ENCODE results near the gene ARHGDIA.

The ARHGDIA gene

DNA sequence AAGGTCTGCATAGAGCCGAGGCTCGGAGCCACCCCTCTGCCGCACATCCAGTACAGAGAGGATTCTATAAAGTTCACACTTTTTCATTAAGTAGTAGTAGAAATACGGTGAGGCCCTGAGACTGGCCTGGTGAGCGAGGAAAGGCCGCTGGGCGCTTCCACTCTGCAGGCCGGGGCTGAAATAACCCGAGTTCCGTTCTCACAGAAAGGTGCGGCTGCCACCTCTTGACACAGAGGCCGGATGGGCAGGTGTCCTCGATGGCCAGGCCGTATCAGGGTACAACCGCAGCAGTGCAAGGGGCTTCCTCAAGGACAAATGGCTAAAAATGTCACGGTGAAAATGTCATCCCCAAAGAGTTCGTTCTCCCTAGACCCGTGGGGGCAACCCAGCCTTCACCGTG is 40.8 kb upstream of the ARHGDIA start:
- TF ChIP-seq, protein P1, sequence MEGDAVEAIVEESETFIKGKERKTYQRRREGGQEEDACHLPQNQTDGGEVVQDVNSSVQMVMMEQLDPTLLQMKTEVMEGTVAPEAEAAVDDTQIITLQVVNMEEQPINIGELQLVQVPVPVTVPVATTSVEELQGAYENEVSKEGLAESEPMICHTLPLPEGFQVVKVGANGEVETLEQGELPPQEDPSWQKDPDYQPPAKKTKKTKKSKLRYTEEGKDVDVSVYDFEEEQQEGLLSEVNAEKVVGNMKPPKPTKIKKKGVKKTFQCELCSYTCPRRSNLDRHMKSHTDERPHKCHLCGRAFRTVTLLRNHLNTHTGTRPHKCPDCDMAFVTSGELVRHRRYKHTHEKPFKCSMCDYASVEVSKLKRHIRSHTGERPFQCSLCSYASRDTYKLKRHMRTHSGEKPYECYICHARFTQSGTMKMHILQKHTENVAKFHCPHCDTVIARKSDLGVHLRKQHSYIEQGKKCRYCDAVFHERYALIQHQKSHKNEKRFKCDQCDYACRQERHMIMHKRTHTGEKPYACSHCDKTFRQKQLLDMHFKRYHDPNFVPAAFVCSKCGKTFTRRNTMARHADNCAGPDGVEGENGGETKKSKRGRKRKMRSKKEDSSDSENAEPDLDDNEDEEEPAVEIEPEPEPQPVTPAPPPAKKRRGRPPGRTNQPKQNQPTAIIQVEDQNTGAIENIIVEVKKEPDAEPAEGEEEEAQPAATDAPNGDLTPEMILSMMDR (IDR thresholded peaks at IDR 0.05): no peak
- no peaks in the 10 kb centered on the region for H3K27me3 ChIP-seq (ENCODE audit: control insufficient read depth, insufficient read depth, low read length)
- peak overlapping the region; percentile 32 for H3K4me2 ChIP-seq (ENCODE audit: low read length)
- H3K9me3 ChIP-seq (ENCODE audit: control insufficient read depth, low read length): no peaks in the 10 kb centered on the region
- H2AFZ ChIP-seq: no peak overlapping the region
- H3K79me2 ChIP-seq: peaks cover 21% of the 10 kb centered on the region
- peak overlapping the region; percentile 6 for H3K4me3 ChIP-seq (ENCODE audit: low read depth, low read length)
- no peaks in the 10 kb centered on the region for H3K36me3 ChIP-seq (ENCODE audit: control insufficient read depth, insufficient read depth, low read length)
- no peak overlapping the region for H3K9ac ChIP-seq
- peaks cover 8% of the 10 kb centered on the region for H3K4me1 ChIP-seq
- no peak overlapping the region for H3K27ac ChIP-seq

DNA sequence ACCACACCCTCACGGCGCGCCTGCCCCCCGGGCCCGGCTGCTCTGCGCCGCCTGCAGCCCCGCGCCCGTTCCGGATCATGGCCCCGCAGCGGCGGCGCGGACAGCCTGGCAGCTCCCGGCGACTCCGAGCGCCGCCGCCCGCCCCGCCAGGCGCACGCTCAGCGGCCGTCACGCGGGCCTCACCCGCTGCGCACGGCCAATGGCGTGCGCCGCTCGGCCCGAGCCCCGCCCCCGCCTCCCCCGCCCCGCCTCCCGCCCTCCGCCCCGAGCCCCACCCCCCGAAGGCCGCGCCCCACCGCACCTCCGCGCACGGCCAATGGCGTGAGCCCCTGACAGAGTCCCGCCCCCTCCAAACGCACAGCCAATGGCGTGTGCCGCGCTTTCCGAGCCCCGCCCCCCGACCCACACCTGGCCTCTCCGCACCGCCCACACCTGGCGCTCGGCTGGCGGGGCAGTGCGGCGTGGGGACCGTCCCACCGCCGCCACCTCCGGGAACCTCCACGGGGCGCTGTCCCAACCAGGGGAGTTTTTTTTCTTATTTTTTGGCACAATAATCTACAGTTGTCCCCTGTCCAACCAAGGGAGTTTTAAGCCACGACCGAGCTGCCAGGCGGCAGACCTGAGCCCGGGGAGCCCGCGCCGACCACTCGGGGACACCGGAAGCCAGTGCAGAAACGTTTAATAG is 40.3 kb upstream of the ARHGDIA start, which contains the start of gene PCYT2:
Gene PCYT2, minus strand, starts transcription at position 123 of the 685 bp plus-strand sequence. Its CDS starts 44 bp downstream, at position 79.
- peak within 1 kb of the TSS; percentile 92 for H3K4me2 ChIP-seq (ENCODE audit: low read length)
- no peaks in the 10 kb centered on the region for H3K27me3 ChIP-seq (ENCODE audit: control insufficient read depth, insufficient read depth, low read length)
- no peak within 1 kb of the TSS for H3K9ac ChIP-seq
- peak within 1 kb of the TSS; percentile 85 for H2AFZ ChIP-seq
- TF ChIP-seq, protein P1 (IDR thresholded peaks at IDR 0.05): peak; percentile 14
- H3K36me3 ChIP-seq (ENCODE audit: control insufficient read depth, insufficient read depth, low read length): no peaks in the 10 kb centered on the region
- no peaks in the 10 kb centered on the region for H3K9me3 ChIP-seq (ENCODE audit: control insufficient read depth, low read length)
- H3K79me2 ChIP-seq: peaks cover 18% of the 10 kb centered on the region
- H3K27ac ChIP-seq: no peak within 1 kb of the TSS
- H3K4me1 ChIP-seq: peaks cover 4% of the 10 kb centered on the region
- peak within 1 kb of the TSS; percentile 79 for H3K4me3 ChIP-seq (ENCODE audit: low read depth, low read length)

DNA sequence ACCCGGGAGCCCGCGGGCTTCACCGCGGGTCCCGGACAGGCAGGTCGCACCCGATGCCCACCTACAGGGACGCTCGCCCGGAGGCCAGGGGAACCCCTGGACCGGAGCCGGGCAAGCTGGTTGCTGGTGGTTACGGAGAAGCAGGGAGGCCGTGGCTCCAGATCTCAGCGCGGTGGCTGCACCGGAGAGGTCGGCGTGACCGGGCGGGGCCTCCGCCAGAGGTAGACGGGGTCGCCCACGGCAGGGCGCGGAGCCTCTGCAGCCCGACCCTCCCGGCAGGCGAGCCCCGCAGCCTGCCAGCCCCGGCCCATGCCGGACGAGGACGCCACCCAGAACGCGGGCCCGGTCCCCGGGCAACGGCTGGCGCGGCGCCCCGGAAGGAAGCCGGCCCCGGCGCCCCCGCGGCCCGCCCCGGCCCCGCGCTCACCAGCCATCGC is 39.7 kb upstream of the ARHGDIA start:
- no peaks in the 10 kb centered on the region for H3K27me3 ChIP-seq (ENCODE audit: control insufficient read depth, insufficient read depth, low read length)
- H3K27ac ChIP-seq: no peak overlapping the region
- no peaks in the 10 kb centered on the region for H3K9me3 ChIP-seq (ENCODE audit: control insufficient read depth, low read length)
- H3K36me3 ChIP-seq (ENCODE audit: control insufficient read depth, insufficient read depth, low read length): no peaks in the 10 kb centered on the region
- H3K4me2 ChIP-seq (ENCODE audit: low read length): peak overlapping the region; percentile 92
- peaks cover 4% of the 10 kb centered on the region for H3K4me1 ChIP-seq
- H3K9ac ChIP-seq: no peak overlapping the region
- TF ChIP-seq, protein P1 (IDR thresholded peaks at IDR 0.05): no peak
- peak overlapping the region; percentile 85 for H2AFZ ChIP-seq
- H3K4me3 ChIP-seq (ENCODE audit: low read depth, low read length): peak overlapping the region; percentile 79
- peaks cover 17% of the 10 kb centered on the region for H3K79me2 ChIP-seq

DNA sequence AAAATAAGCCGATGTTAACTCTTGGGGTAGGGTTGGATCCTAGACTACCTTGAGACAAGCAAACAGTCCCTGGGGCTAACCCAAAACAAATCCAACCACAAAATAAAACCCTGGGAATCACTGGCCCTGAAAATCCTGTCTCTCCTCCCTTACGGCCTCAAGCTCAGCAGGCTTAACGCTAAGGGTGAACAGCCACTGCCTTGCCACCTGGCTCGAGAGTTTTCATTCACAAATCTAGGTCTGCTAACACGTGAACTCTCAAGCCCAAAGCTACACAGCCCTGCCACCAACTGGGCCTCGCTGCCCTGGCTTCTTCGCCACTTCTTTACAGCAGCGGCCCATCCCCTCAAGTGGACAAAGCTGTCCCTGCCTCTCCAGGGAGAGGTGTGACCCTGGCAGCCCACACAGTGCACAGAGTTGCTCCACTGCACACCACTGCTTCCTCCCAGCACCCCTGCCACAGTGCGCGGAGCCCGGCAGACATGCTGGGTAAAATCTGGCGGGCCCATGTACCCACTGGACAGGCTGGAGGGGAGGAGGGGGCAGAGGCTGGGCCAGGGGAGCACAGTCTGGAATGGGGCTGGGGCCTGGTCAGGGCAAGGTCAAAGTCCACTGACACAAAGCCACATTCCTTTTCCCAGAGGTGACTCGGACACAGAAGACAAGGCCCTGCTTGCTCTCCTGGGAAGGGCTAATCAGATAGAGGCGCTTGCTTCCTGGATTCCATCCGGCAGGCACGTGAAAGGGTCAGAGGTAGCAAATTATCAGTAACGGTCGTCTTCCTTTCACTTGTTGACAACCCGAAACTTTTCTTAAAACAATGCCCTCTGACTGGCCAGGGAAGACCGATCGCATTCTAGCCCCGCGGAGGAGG is 39.1 kb upstream of the ARHGDIA start:
- H3K4me2 ChIP-seq (ENCODE audit: low read length): peak overlapping the region; percentile 92
- H3K79me2 ChIP-seq: peaks cover 13% of the 10 kb centered on the region
- H3K9me3 ChIP-seq (ENCODE audit: control insufficient read depth, low read length): no peaks in the 10 kb centered on the region
- peaks cover 4% of the 10 kb centered on the region for H3K4me1 ChIP-seq
- H3K9ac ChIP-seq: no peak overlapping the region
- no peak overlapping the region for H3K27ac ChIP-seq
- TF ChIP-seq, protein P1 (IDR thresholded peaks at IDR 0.05): no peak
- no peaks in the 10 kb centered on the region for H3K27me3 ChIP-seq (ENCODE audit: control insufficient read depth, insufficient read depth, low read length)
- peak overlapping the region; percentile 85 for H2AFZ ChIP-seq
- H3K4me3 ChIP-seq (ENCODE audit: low read depth, low read length): peak overlapping the region; percentile 79
- H3K36me3 ChIP-seq (ENCODE audit: control insufficient read depth, insufficient read depth, low read length): no peaks in the 10 kb centered on the region

Measured in parathyroid adenoma (tissue), 2 donors.